H1 (cell line): ENCODE data around the gene NXPH2. TPM values are rescaled to one million over a fixed set of nuclear protein-coding genes. Genes with fewer than 3 reads are reported as not detected.

Experiments used
- CTCF ChIA-PET: fragments of 300-600 bp; sonication (Branson Sonifier 250); formaldehyde crosslinking; loops from one replicate; lab custom pipeline; 2021; ENCODE audit not compliant: partially characterized antibody; lab: Charles Lee
- POLR2A ChIA-PET: fragments of 300-600 bp; sonication (Branson Sonifier 250); formaldehyde crosslinking; loops from one replicate; lab custom pipeline; 2021; ENCODE audit warnings: inconsistent platforms; ENCODE audit not compliant: partially characterized antibody; lab: Charles Lee
- DNase-seq, 2 experiments: peaks; one replicate each; pipeline versions ENCODE4 v3.0.0 to v3.0.0-alpha.2; 2010 to 2022; ENCODE audit warnings: low spot score in 2 of 2, low read depth in 1 of 2, mixed read lengths in 1 of 2
- FAIRE-seq: peaks from 2 replicates; lab custom pipeline; 2011; peaks lifted over from hg19 to GRCh38; lab: Jason Lieb, UNC
- H2AFZ ChIP-seq: 2 replicates; pipeline ENCODE4 v1.8.1; 2012; ENCODE audit warnings: low read length, inconsistent platforms
- H2AK5ac ChIP-seq: 2 replicates; pipeline ENCODE4 v1.6.1; 2013; ENCODE audit warnings: low read depth, low read length
- H2BK120ac ChIP-seq: replicated peaks from 2 replicates; pipeline ENCODE3; 2013; ENCODE audit warnings: low read depth, low read length, inconsistent platforms
- H2BK12ac ChIP-seq: 2 replicates; pipeline ENCODE4 v1.6.1; 2013; ENCODE audit warnings: low read depth, low read length
- H2BK15ac ChIP-seq: 2 replicates; pipeline ENCODE4 v1.6.1; 2013; ENCODE audit warnings: low read length
- H2BK20ac ChIP-seq: 2 replicates; pipeline ENCODE4 v1.6.1; 2013; ENCODE audit warnings: low read length
- H2BK5ac ChIP-seq: 2 replicates; pipeline ENCODE4 v1.6.1; 2013; ENCODE audit warnings: low read depth, low read length
- H3K14ac ChIP-seq: 2 replicates; pipeline ENCODE4 v1.6.1; 2013; ENCODE audit warnings: inconsistent platforms; ENCODE audit not compliant: insufficient read length
- H3K18ac ChIP-seq: 2 replicates; pipeline ENCODE4 v1.6.1; 2013; ENCODE audit warnings: low read length; ENCODE audit errors: extremely low read depth
- H3K23ac ChIP-seq: 2 replicates; pipeline ENCODE4 v1.6.1; 2013; ENCODE audit warnings: inconsistent platforms; ENCODE audit not compliant: insufficient read length
- H3K23me2 ChIP-seq: 2 replicates; pipeline ENCODE4 v1.6.1; 2013; ENCODE audit warnings: low read depth, low read length
- H3K27ac ChIP-seq: 2 replicates; pipeline ENCODE4 v1.6.1; 2011; ENCODE audit warnings: low read depth, low read length, inconsistent platforms
- H3K27me3 ChIP-seq, 4 experiments: replicated peaks in 1 of 4; 1 replicate in 1 of 4; 2 replicates in 3 of 4; pipeline versions ENCODE4 v1.6.1 to v1.8.1; 2011 to 2013; ENCODE audit warnings: low read length in 3 of 4, mild to moderate bottlenecking in 3 of 4, inconsistent platforms in 2 of 4, mixed read lengths in 2 of 4, moderate library complexity in 1 of 4; ENCODE audit not compliant: control insufficient read depth in 3 of 4, insufficient read depth in 3 of 4; ENCODE audit errors: extremely low read depth in 1 of 4
- H3K36me3 ChIP-seq, 4 experiments: 2 replicates each; pipeline versions ENCODE4 v1.6.1 to v1.8.1; 2011 to 2013; ENCODE audit warnings: mild to moderate bottlenecking in 4 of 4, low read length in 3 of 4, moderate library complexity in 2 of 4, control low read depth in 1 of 4, inconsistent platforms in 1 of 4; ENCODE audit not compliant: insufficient read depth in 4 of 4, control insufficient read depth in 2 of 4
- H3K4ac ChIP-seq: replicated peaks from 2 replicates; pipeline ENCODE3; 2013; ENCODE audit warnings: low read length, low read depth, mixed read lengths, inconsistent platforms; ENCODE audit not compliant: insufficient read length
- H3K4me1 ChIP-seq, 4 experiments: replicated peaks in 1 of 4; 1 replicate in 1 of 4; 2 replicates in 3 of 4; pipeline versions ENCODE4 v1.6.1 to v1.8.1; 2011 to 2013; ENCODE audit warnings: low read length in 3 of 4, inconsistent platforms in 2 of 4, mixed read lengths in 1 of 4; ENCODE audit not compliant: insufficient read depth in 4 of 4, control insufficient read depth in 3 of 4
- H3K4me2 ChIP-seq, 2 experiments: 2 replicates each; pipeline versions ENCODE4 v1.6.1 to v1.8.1; 2011 to 2013; ENCODE audit warnings: low read depth in 2 of 2, low read length in 2 of 2, control low read depth in 1 of 2, inconsistent platforms in 1 of 2, mild to moderate bottlenecking in 1 of 2; ENCODE audit not compliant: insufficient read depth in 1 of 2
- H3K4me3 ChIP-seq, 4 experiments: fragments of 200-600, 300-600 bp in 1 of 4; sonication (generic), shearing (Covaris generic), sonication (Bioruptor Twin) in 1 of 4; 2 replicates each; pipeline versions ENCODE4 v1.5.1 to v1.8.1; 2011 to 2016; ENCODE audit warnings: low read length in 4 of 4, low read depth in 3 of 4, control low read depth in 2 of 4, inconsistent platforms in 2 of 4, mild to moderate bottlenecking in 2 of 4, mixed read lengths in 1 of 4, moderate library complexity in 1 of 4; ENCODE audit not compliant: insufficient read depth in 2 of 4; ENCODE audit errors: extremely low read depth in 1 of 4
- H3K56ac ChIP-seq: replicated peaks from 2 replicates; pipeline ENCODE3; 2013; ENCODE audit warnings: low read depth, mild to moderate bottlenecking, mixed read lengths, low read length, inconsistent platforms; ENCODE audit not compliant: insufficient read length
- H3K79me1 ChIP-seq: 2 replicates; pipeline ENCODE4 v1.6.1; 2013; ENCODE audit warnings: low read depth, low read length, control low read depth
- H3K79me2 ChIP-seq, 2 experiments: 2 replicates each; pipeline versions ENCODE4 v1.6.1 to v1.8.1; 2012 to 2013; ENCODE audit warnings: low read length in 2 of 2, mild to moderate bottlenecking in 2 of 2, inconsistent platforms in 1 of 2; ENCODE audit not compliant: insufficient read depth in 2 of 2, control insufficient read depth in 1 of 2
- H3K9ac ChIP-seq, 4 experiments: replicated peaks in 1 of 4; 1 replicate in 1 of 4; 2 replicates in 3 of 4; pipeline versions ENCODE4 v1.6.1 to v1.8.1; 2011 to 2013; ENCODE audit warnings: low read depth in 3 of 4, low read length in 3 of 4, control low read depth in 2 of 4, mild to moderate bottlenecking in 2 of 4, moderate library complexity in 2 of 4, inconsistent platforms in 1 of 4; ENCODE audit errors: extremely low read depth in 1 of 4
- H3K9me3 ChIP-seq, 2 experiments: 2 replicates each; pipeline versions ENCODE4 v1.6.1 to v1.8.1; 2012 to 2013; ENCODE audit warnings: mild to moderate bottlenecking in 2 of 2, moderate library complexity in 2 of 2, control low read depth in 1 of 2, inconsistent platforms in 1 of 2, low read depth in 1 of 2, low read length in 1 of 2, mixed read lengths in 1 of 2; ENCODE audit not compliant: insufficient read depth in 2 of 2
- H4K20me1 ChIP-seq, 2 experiments: replicated peaks in 1 of 2; 2 replicates each; pipeline versions ENCODE3 to v1.8.1; 2011 to 2013; ENCODE audit warnings: inconsistent platforms in 2 of 2, low read length in 2 of 2, mild to moderate bottlenecking in 1 of 2; ENCODE audit not compliant: insufficient read depth in 2 of 2, control insufficient read depth in 1 of 2
- H4K5ac ChIP-seq: 2 replicates; pipeline ENCODE4 v1.6.1; 2013; ENCODE audit warnings: low read length, low read depth, mixed read lengths, inconsistent platforms; ENCODE audit not compliant: insufficient read length
- H4K8ac ChIP-seq: 2 replicates; pipeline ENCODE4 v1.8.0; 2013; ENCODE audit warnings: mild to moderate bottlenecking, moderate library complexity, low read length, inconsistent platforms; ENCODE audit not compliant: insufficient read depth; ENCODE audit errors: extremely low read depth
- H4K91ac ChIP-seq: replicated peaks from 2 replicates; pipeline ENCODE3; 2013; ENCODE audit warnings: low read length, mixed read lengths, inconsistent platforms; ENCODE audit not compliant: insufficient read length
- CBX5 ChIP-seq: fragments of 300-800, 300-1000 bp; sonication (generic); IDR thresholded peaks from 2 replicates; pipeline ENCODE4 v1.7.1; 2016; ENCODE audit warnings: antibody characterized with exemption, low read length, low read depth
- CREB1 ChIP-seq: IDR thresholded peaks from 2 replicates; pipeline ENCODE4 v1.6.1; 2012; ENCODE audit warnings: inconsistent platforms
- GABPA ChIP-seq: IDR thresholded peaks from 2 replicates; pipeline ENCODE4 v1.6.1; 2011; ENCODE audit warnings: mild to moderate bottlenecking, low read length, moderate library complexity, borderline replicate concordance; ENCODE audit not compliant: insufficient read depth
- KDM5A ChIP-seq: fragments of 200-600 bp; IDR thresholded peaks from 2 replicates; pipeline ENCODE4 v1.7.1; 2012; ENCODE audit warnings: mild to moderate bottlenecking, low read length, inconsistent platforms, mixed read lengths
- WGBS, 2 experiments: shearing (Covaris generic) in 1 of 2; methylation state at CpG; one replicate each; pipeline versions ENCODE4 v1.1.6 to v1.1.7; 2013 to 2015; ENCODE audit warnings: low lambda C conversion rate in 2 of 2, mixed read lengths in 2 of 2, inconsistent platforms in 1 of 2, low coverage in 1 of 2, missing lambda C conversion rate in 1 of 2; ENCODE audit not compliant: insufficient replicate concordance in 2 of 2, insufficient coverage in 1 of 2, insufficient read length in 1 of 2; ENCODE audit errors: extremely low coverage in 1 of 2, missing lambda C conversion rate in 1 of 2; 5-methylcytosine and 5-hydroxymethylcytosine counted together
- polyA plus RNA-seq, 7 experiments: library from polyadenylated mRNA; depleted of rRNA in 3 of 7; stranded (reverse) in 5 of 7; unstranded in 2 of 7; fragments of >200 nt in 5 of 7; fragments of 200-250 nt in 2 of 7; gene quantifications; 1 replicate in 5 of 7; 2 replicates in 1 of 7; 4 replicates in 1 of 7; pipeline versions ENCODE4 v1.2.1 to v1.2.3, GENCODE V29; 2011 to 2013; ENCODE audit warnings: missing spikeins in 2 of 7, mixed read lengths in 2 of 7
- total RNA-seq: library from RNA; stranded (reverse); fragmentation: NEBNext Ultra II Directional; extraction: Animal tissue kit (Norgen Biotek cat#: 25700); gene quantifications from 2 replicates; pipeline ENCODE4 v1.2.1, GENCODE V29; 2021
- TF ChIP-seq, protein P1 (sequence below): IDR thresholded peaks from 2 replicates; pipeline ENCODE4 v1.6.1; 2011; ENCODE audit warnings: low read length, improper control_type of control experiment
- TF ChIP-seq, protein P2 (sequence below): IDR thresholded peaks from 2 replicates; pipeline ENCODE4 v1.6.1; 2012; ENCODE audit warnings: inconsistent platforms

NXPH2 gene
- total and polyA plus RNA-seq, 2 of the 8 experiments (the other 6 are each of a cell fraction or from before 2014, with no cell fraction given), result 1.9 to 6.9 TPM

DNA sequence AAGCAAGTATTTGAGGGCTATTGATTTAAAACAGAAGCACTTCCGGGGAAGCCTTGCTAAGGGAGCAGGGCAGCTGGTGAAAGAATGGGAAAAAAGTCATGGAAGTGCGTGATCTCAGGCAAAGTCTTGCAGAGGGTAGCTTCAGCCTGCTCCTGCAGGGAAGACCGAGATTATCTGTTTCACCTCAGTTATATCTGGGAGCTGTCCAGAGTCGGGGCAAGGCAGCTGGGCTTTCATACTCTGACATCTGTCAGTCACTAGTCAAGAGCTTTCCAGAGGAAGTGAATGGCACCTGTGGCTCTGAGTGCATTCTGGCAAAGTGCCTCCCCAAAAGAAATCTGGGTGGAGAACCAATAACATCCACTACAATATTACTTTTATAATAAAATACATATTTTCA lies 8.7 kb downstream of the NXPH2 start:
- H3K56ac ChIP-seq, result no peak overlapping the region
- H4K5ac ChIP-seq, result no peak overlapping the region
- H3K4me3 ChIP-seq, result no peak overlapping the region
- H4K91ac ChIP-seq, result no peak overlapping the region
- H3K4me2 ChIP-seq, result no peak overlapping the region
- no peak overlapping the region for H2BK12ac ChIP-seq
- H3K27ac ChIP-seq, result no peak overlapping the region
- FAIRE-seq (no peak), DNase-seq (no peak)
- TF ChIP-seq CBX5 (no peak), CREB1 (no peak), KDM5A (no peak), GABPA (no peak)
- TF ChIP-seq, protein P1, sequence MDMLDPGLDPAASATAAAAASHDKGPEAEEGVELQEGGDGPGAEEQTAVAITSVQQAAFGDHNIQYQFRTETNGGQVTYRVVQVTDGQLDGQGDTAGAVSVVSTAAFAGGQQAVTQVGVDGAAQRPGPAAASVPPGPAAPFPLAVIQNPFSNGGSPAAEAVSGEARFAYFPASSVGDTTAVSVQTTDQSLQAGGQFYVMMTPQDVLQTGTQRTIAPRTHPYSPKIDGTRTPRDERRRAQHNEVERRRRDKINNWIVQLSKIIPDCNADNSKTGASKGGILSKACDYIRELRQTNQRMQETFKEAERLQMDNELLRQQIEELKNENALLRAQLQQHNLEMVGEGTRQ, result no peak
- TF ChIP-seq, protein P2, sequence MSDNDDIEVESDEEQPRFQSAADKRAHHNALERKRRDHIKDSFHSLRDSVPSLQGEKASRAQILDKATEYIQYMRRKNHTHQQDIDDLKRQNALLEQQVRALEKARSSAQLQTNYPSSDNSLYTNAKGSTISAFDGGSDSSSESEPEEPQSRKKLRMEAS, result no peak
- H3K23ac ChIP-seq, result no peak overlapping the region
- H3K9ac ChIP-seq, result no peak overlapping the region
- H3K4ac ChIP-seq, result no peak overlapping the region
- H3K4me1 ChIP-seq, result peaks cover 2 to 13% (median 8%) of the 10 kb centered on the region in 4 experiments; a peak in 2 of 7 replicates
- H3K23me2 ChIP-seq, result no peaks in the 10 kb centered on the region
- H3K9me3 ChIP-seq, result no peaks in the 10 kb centered on the region
- H2AFZ ChIP-seq, result no peak overlapping the region
- H2AK5ac ChIP-seq, result no peak overlapping the region
- 77% methylated on average over 4 of the region's 4 CpGs; no CpG with 5 or more reads in 1 of the 2 experiments for WGBS, 2 experiments
- H3K79me2 ChIP-seq, result peaks cover 0 to 55% of the 10 kb centered on the region in 2 experiments; a peak in 2 of 4 replicates
- no peak overlapping the region for H4K8ac ChIP-seq
- H3K14ac ChIP-seq, result no peak overlapping the region
- CTCF ChIA-PET, result no interaction called here
- H3K18ac ChIP-seq, result no peak overlapping the region
- no peak overlapping the region for H2BK120ac ChIP-seq
- no peak overlapping the region for H2BK15ac ChIP-seq
- no peaks in the 10 kb centered on the region for H3K27me3 ChIP-seq
- no peaks in the 10 kb centered on the region for H3K79me1 ChIP-seq
- no peaks in the 10 kb centered on the region for H3K36me3 ChIP-seq
- POLR2A ChIA-PET, result no interaction called here
- H4K20me1 ChIP-seq, result no peaks in the 10 kb centered on the region
- H2BK20ac ChIP-seq, result no peak overlapping the region
- no peak overlapping the region for H2BK5ac ChIP-seq
